Testis (tissue), 3 donors: Measurements from ENCODE around the gene PRAMEF15. TPM values are rescaled to one million over a fixed set of nuclear protein-coding genes. Genes with fewer than 3 reads are reported as not detected.
A peak's percentile ranks its signal among the peaks of the same experiment; 100 is the strongest.
"Not testable (repeated sequence)": the region's sequence is repeated elsewhere in the genome, so short reads cannot be mapped to it uniquely, and the experiment has no call there.

Experiments used
- DNase-seq: peaks from one replicate; pipeline ENCODE4 v3.0.0-alpha.2; 2019
- H3K27ac ChIP-seq, 2 donors: fragments of 200-600 bp; sonication (generic); one replicate each; pipeline ENCODE4 v1.5.1; 2019
- H3K27me3 ChIP-seq: fragments of 200-600 bp; sonication (generic); one replicate; pipeline ENCODE4 v1.5.1; 2019
- H3K36me3 ChIP-seq: fragments of 200-600 bp; sonication (generic); one replicate; pipeline ENCODE4 v1.5.1; 2017; ENCODE audit warnings: low read depth; ENCODE audit errors: missing control alignments
- H3K4me1 ChIP-seq: fragments of 200-600 bp; sonication (generic); one replicate; pipeline ENCODE4 v1.5.1; 2019
- H3K4me3 ChIP-seq, 2 donors: fragments of 200-600 bp; sonication (generic); one replicate each; pipeline ENCODE4 v1.5.1; 2017 to 2019
- H3K9me3 ChIP-seq: fragments of 200-600 bp; sonication (generic); one replicate; pipeline ENCODE4 v1.5.1; 2017
- WGBS, 2 donors: methylation state at CpG; one replicate each; pipeline ENCODE4 v1.1.5; 2018; 5-methylcytosine and 5-hydroxymethylcytosine counted together
- intact Hi-C: fragments of 100-400 bp; cut with DNase I; formaldehyde crosslinking; loops from one replicate; pipeline ENCODE4 v1.15.1; 2023; ENCODE audit warnings: low total_unique reads
- polyA plus RNA-seq: library from polyadenylated mRNA; stranded (reverse); fragments of 350-450 nt; fragmentation: Illumina TruSeq; extraction: RNeasy Lipid Tissue Mini Kit (QIAGEN cat#74804); gene quantifications from one replicate; pipeline ENCODE4 v1.2.3, GENCODE V29; 2014; ENCODE audit warnings: low read depth, low replicate concordance; ENCODE audit not compliant: insufficient read depth
- small RNA-seq, 2 donors: library from RNA; depleted of rRNA; stranded (forward); fragments of <200 nt; gene quantifications; one replicate each; pipeline ENCODE3, GENCODE V24; 2016
- total RNA-seq, 2 donors: library from RNA; depleted of rRNA; stranded (reverse); fragments of >200 nt; gene quantifications; one replicate each; pipeline ENCODE4 v1.2.3, GENCODE V29; 2016
- TF ChIP-seq, protein P1 (sequence below), 3 experiments: fragments of 450-650 bp in 2 of 3; fragments of 200-600 bp in 1 of 3; sonication (generic) in 1 of 3; IDR thresholded peaks; one replicate each; pipeline ENCODE4 v1.5.1; 2016 to 2019; ENCODE audit warnings: antibody characterized with exemption in 3 of 3, mild to moderate bottlenecking in 2 of 3, moderate library complexity in 1 of 3

PRAMEF15 gene
- total and polyA plus RNA-seq, 3 donors from 2014 or later = 0.19 TPM; not detected in 2

DNA sequence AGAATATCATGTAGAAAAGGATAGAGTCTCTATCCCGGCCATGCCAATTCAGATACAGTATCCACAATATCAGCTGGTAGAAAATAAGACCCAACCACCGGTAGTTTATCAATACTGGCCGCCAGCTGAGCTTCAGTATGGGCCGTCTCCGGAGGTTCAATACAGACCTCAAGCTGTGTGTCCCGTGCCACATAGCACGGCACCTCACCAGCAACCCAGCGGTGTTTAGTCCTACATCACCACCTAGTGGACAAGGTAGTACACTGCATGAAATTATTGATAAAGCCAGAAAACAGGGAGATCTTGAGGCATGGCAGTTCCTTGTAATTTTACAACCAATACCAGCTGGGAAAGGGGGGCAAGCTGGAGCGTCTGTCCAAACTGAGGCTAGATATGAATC is 39.1 kb downstream of the PRAMEF15 start:
- H3K4me1 ChIP-seq, H3K27ac ChIP-seq, H3K36me3 ChIP-seq, H3K9me3 ChIP-seq, H3K4me3 ChIP-seq, intact Hi-C loops, H3K27me3 ChIP-seq, DNase-seq: not testable (repeated sequence)
- WGBS, 2 donors = no CpG with 5 or more reads among the region's 9 CpGs

DNA sequence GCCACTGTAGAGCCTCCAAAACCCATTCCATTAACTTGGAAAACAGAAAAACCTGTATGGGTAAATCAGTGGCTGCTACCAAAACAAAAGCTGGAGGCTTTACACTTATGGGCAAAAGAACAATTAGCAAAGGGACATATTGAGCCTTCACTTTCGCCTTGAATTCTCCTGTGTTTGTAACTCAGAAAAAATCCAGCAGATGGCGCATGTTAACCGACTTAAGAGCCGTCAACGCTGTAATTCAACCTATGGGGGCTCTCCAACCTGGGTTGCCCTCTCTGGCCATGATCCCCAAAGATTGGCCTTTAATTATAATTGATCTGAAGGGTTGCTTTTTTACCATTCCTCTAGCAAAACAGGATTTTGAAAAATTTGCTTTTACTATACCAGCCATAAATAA is 41.4 kb downstream of the PRAMEF15 start:
- H3K4me1 ChIP-seq, H3K36me3 ChIP-seq, H3K27ac ChIP-seq, H3K9me3 ChIP-seq, intact Hi-C loops, H3K27me3 ChIP-seq, H3K4me3 ChIP-seq: not testable (repeated sequence)
- TF ChIP-seq, protein P1, sequence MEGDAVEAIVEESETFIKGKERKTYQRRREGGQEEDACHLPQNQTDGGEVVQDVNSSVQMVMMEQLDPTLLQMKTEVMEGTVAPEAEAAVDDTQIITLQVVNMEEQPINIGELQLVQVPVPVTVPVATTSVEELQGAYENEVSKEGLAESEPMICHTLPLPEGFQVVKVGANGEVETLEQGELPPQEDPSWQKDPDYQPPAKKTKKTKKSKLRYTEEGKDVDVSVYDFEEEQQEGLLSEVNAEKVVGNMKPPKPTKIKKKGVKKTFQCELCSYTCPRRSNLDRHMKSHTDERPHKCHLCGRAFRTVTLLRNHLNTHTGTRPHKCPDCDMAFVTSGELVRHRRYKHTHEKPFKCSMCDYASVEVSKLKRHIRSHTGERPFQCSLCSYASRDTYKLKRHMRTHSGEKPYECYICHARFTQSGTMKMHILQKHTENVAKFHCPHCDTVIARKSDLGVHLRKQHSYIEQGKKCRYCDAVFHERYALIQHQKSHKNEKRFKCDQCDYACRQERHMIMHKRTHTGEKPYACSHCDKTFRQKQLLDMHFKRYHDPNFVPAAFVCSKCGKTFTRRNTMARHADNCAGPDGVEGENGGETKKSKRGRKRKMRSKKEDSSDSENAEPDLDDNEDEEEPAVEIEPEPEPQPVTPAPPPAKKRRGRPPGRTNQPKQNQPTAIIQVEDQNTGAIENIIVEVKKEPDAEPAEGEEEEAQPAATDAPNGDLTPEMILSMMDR (IDR thresholded peaks at IDR 0.05) = peak; percentile 19 to 48 (median 46)
- 13 to 14% methylated on average over 4 to 5 of the region's 5 CpGs for WGBS, 2 donors
- DNase-seq = peak; percentile 65

DNA sequence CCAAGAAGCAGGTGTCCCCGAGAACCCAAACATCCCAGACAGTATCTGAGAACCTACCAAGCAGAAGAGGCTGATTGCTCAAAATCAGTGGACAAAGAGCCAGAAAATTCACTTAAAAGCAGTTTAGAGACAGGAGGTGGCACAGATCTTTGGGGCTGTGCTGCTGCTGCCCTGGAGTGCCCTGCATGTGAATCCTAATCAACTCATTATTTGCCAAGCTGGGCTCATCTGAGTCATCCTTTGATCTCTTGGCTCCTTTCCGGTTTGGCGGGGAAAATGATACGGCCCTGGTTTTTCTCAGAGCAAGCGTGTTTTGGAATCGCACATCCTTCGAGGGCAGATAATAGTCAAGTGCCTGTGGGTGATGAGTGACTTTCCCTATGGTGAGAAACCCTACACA is 47.0 kb downstream of the PRAMEF15 start:
- H3K9me3 ChIP-seq, H3K27ac ChIP-seq, H3K36me3 ChIP-seq, H3K4me3 ChIP-seq, intact Hi-C loops, H3K4me1 ChIP-seq, DNase-seq, H3K27me3 ChIP-seq: not testable (repeated sequence)
- WGBS, 2 donors = 83% methylated on average over 1 of the region's 7 CpGs; no CpG with 5 or more reads in 1 of the 2 donors

DNA sequence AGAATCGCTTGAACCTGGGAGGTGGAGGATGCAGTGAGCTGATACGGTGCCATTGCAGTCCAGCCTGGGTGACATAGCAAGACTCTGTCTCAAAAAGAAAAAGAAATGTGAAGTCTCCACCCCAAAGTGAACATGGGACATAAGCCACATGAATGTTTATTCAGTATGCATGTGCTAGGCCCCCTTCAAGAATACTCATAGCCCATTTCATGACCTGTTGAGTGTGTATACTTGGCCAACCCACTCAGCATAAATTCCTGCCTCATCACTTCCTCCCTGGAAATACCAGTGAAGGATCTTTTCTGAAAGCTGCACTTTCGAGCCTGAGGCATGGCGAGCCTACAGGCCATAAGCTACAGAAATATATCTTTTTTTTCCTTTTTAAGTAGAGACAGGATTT is 49.5 kb downstream of the PRAMEF15 start:
- 87 to 90% methylated on average over 2 to 3 of the region's 4 CpGs for WGBS, 2 donors
- H3K27ac ChIP-seq, H3K27me3 ChIP-seq, intact Hi-C loops, DNase-seq, H3K36me3 ChIP-seq, H3K4me3 ChIP-seq, H3K9me3 ChIP-seq, H3K4me1 ChIP-seq: not testable (repeated sequence)

DNA sequence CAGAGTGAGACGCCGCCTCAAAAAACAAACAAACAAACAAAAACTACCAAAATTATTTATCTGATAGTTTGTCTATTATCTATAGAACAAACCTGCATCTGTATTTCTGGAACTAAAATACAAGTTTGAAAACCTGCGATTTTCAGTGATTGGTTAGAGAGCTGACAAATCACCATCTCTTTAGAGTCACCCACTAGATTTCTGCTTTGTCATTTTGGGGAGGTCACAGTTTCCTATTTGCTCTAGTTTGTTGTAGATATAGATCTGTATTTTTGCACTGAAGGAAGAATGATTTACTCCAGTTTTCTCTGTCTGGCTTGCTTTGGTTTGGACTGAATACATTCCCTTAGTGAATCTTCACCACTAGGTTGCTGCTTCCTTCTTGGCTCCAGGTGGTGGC is 51.2 kb downstream of the PRAMEF15 start:
- DNase-seq, H3K36me3 ChIP-seq, H3K27me3 ChIP-seq, H3K27ac ChIP-seq, intact Hi-C loops, H3K4me3 ChIP-seq, H3K4me1 ChIP-seq, H3K9me3 ChIP-seq: not testable (repeated sequence)
- 86 to 88% methylated on average over 3 of the region's 3 CpGs for WGBS, 2 donors

DNA sequence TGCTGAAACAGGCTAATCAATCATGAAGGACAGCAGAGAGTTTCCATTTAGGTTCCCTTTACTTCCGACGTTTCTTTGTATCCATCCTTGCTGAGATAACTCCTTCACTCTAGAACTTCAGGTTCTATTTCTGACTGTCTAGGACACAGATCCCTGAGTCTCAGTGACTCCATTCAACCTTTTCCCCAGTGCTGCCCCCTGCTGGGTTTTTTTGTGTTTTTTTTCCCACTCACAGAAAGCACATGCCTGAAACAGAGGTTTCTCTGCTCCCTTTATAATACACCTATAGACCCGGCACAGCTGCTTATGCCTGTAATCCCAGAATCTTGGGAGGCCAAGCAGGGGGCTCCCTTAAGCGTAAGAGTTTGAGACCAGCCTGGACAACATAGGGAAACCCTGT is 53.2 kb downstream of the PRAMEF15 start:
- H3K27ac ChIP-seq, intact Hi-C loops, H3K4me1 ChIP-seq, H3K9me3 ChIP-seq, H3K27me3 ChIP-seq, H3K36me3 ChIP-seq, H3K4me3 ChIP-seq: not testable (repeated sequence)
- TF ChIP-seq, protein P1 (IDR thresholded peaks at IDR 0.05) = peak in 1 of 3 experiments; percentile 46
- WGBS, 2 donors = 62 to 64% methylated on average over 4 of the region's 4 CpGs
- peak; percentile 58 for DNase-seq

Small RNA genes lying within 50 kb of the gene (small RNA-seq; reads per million reads assigned to genes)
- gene RNU6-771P = 0 reads per million in 2 donors

Other genes starting within 250 kb of the PRAMEF15 start
- gene PRAMEF25, start 244.8 kb upstream of the PRAMEF15 start, total RNA-seq = under 1 TPM in 1 of 2 donors, not detected in 1; 0.16 TPM
- not detected for gene PRAMEF25, start 244.8 kb upstream of the PRAMEF15 start, polyA plus RNA-seq
- under 1 TPM in 1 of 2 donors, not detected in 1; 0.25 TPM for gene HNRNPCL2, start 198.7 kb upstream of the PRAMEF15 start, total RNA-seq
- gene HNRNPCL2, start 198.7 kb upstream of the PRAMEF15 start, polyA plus RNA-seq = not detected
- gene PRAMEF26, start 159.6 kb upstream of the PRAMEF15 start, total RNA-seq = not detected
- not detected for gene PRAMEF26, start 159.6 kb upstream of the PRAMEF15 start, polyA plus RNA-seq
- not detected for gene HNRNPCL4, start 149.9 kb upstream of the PRAMEF15 start, total RNA-seq
- gene HNRNPCL4, start 149.9 kb upstream of the PRAMEF15 start, polyA plus RNA-seq = not detected
- gene PRAMEF9, start 143.7 kb upstream of the PRAMEF15 start, total RNA-seq = not detected
- not detected for gene PRAMEF9, start 143.7 kb upstream of the PRAMEF15 start, polyA plus RNA-seq
- gene PRAMEF13, start 114.2 kb upstream of the PRAMEF15 start, total RNA-seq = not detected
- gene PRAMEF13, start 114.2 kb upstream of the PRAMEF15 start, polyA plus RNA-seq = not detected
- under 1 TPM in 1 of 2 donors, not detected in 1; 0.19 TPM for gene PRAMEF18, start 89.4 kb upstream of the PRAMEF15 start, total RNA-seq
- gene PRAMEF18, start 89.4 kb upstream of the PRAMEF15 start, polyA plus RNA-seq = not detected
- not detected for gene PRAMEF5, start 61.4 kb upstream of the PRAMEF15 start, total RNA-seq
- not detected for gene PRAMEF5, start 61.4 kb upstream of the PRAMEF15 start, polyA plus RNA-seq
- under 1 TPM in 1 of 2 donors, not detected in 1; 0.12 TPM for gene PRAMEF8, start 30.4 kb upstream of the PRAMEF15 start, total RNA-seq
- not detected for gene PRAMEF8, start 30.4 kb upstream of the PRAMEF15 start, polyA plus RNA-seq
- gene PRAMEF33, start 12.0 kb upstream of the PRAMEF15 start, total RNA-seq = not detected
- gene PRAMEF33, start 12.0 kb upstream of the PRAMEF15 start, polyA plus RNA-seq = not detected
- under 1 TPM in 1 of 2 donors, not detected in 1; 0.31 TPM for gene PRAMEF14, start 31.6 kb downstream of the PRAMEF15 start, total RNA-seq
- 0.24 TPM for gene PRAMEF14, start 31.6 kb downstream of the PRAMEF15 start, polyA plus RNA-seq
- gene PRAMEF19, start 56.4 kb downstream of the PRAMEF15 start, total RNA-seq = not detected
- gene PRAMEF19, start 56.4 kb downstream of the PRAMEF15 start, polyA plus RNA-seq = not detected
- gene PRAMEF17, start 74.1 kb downstream of the PRAMEF15 start, total RNA-seq = under 1 TPM in 1 of 2 donors, not detected in 1; 0.31 TPM
- gene PRAMEF17, start 74.1 kb downstream of the PRAMEF15 start, polyA plus RNA-seq = not detected
- under 1 TPM; 0.62 to 0.87 TPM for gene PRAMEF20, start 94.9 kb downstream of the PRAMEF15 start, total RNA-seq
- 0.28 TPM for gene PRAMEF20, start 94.9 kb downstream of the PRAMEF15 start, polyA plus RNA-seq
- gene LRRC38, start 198.4 kb downstream of the PRAMEF15 start, total RNA-seq = 1 to 10 TPM in 1 of 2 donors, under 1 TPM in 1; 0.79 to 1.6 TPM
- gene LRRC38, start 198.4 kb downstream of the PRAMEF15 start, polyA plus RNA-seq = 0.91 TPM